ENCODE measurements around the gene RBMS3.
"Not testable (repeated sequence)": the region's sequence is repeated elsewhere in the genome, so short reads cannot be mapped to it uniquely, and the experiment has no call there.

The RBMS3 gene

GRCh38 chr3:29313981-29314726 lies 33.3 kb downstream of the RBMS3 start:
- DNase-seq, result no peak

- no peak for DNase-seq
Measured at GRCh38 chr3:29314727-29315088, 33.8 kb downstream of the RBMS3 start.

DNA sequence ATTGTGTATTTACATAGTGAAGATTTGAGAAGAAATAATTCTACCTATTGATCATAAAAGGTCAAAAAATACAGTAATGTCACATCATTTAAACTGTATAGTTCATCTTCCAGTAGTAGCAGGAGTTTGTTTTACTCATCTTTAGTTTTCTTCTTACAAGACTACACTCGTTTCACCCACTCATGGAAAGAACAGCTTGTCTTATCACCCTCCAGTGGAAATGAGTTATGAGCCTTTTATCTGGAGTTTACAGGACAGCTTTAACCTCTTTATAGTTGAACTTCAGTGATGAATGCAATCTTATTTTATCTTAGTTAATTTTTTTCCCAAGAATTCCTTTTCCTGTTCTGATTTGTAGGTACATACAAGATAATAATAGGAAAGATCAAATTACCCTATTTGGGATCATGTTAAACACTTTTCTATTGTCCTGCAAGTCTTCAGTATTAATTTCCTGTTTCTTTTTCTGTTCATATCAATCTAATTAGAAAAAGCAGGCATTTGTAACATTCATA lies 36.8 kb downstream of the RBMS3 start:
- no peak for DNase-seq

DNA sequence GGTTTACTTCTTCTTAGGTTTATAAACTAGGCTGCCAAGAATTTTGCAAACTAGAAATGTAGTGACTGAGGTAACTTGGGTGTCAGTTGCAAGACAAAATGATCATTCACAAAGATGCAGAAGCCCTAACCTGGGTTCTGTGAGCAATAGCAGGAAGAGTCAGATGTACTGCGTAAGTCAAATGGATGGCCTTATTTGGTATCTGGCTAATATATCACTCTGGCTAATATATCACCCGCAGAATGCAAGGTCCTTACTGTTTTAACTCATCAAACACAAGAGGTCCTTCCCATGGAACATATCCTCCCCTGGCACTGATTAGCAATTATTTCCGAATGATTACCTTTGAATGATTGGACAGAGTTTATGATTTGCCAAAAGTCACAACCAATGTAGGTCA lies 37.4 kb downstream of the RBMS3 start:
- DNase-seq, result no peak

GRCh38 chr3:29319262-29319661 lies 38.4 kb downstream of the RBMS3 start:
- DNase-seq, result no peak

DNA sequence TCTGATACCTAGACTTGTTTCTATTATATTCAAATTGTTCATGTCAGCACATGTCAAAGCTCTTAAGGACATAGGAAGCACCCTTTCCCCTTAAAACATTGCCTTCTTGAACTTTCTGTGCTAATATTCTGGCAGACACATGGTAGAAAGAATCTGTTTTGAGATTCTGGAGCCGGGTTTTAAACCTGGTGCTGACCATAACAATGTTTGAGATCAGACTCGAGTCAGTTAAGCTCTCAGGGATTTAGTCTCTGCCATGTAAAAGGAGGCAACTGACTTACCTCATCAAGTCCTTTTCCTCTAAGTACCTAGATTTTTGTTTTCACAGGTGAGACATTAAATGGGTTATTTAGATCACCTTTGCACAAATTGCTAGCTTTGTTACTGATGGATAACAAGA lies 38.9 kb downstream of the RBMS3 start:
- DNase-seq, result no peak

DNA sequence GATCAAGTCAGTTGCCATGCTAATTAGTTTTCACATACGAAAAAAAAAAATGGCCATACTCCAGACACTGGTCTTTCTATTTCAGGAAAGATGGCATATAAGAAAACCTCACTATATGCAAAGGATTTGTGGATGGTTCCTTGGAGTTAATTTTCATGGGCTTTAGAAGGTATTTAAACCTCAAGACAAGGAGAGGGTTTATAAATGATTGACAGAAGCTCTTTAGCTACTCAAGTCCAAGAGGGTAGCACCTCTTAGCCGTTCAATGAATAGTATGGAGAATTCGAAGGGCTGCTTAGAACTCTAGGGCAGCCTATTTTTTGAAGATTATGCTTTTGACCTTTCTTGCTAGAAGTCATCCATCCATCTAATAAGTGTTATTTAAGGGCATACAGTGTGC lies 41.7 kb downstream of the RBMS3 start:
- no peak for DNase-seq

- no peak for DNase-seq
Measured at GRCh38 chr3:29324180-29324651, 43.3 kb downstream of the RBMS3 start.

- DNase-seq, result not testable (repeated sequence)
Measured at GRCh38 chr3:29326540-29326939, 45.7 kb downstream of the RBMS3 start.

DNA sequence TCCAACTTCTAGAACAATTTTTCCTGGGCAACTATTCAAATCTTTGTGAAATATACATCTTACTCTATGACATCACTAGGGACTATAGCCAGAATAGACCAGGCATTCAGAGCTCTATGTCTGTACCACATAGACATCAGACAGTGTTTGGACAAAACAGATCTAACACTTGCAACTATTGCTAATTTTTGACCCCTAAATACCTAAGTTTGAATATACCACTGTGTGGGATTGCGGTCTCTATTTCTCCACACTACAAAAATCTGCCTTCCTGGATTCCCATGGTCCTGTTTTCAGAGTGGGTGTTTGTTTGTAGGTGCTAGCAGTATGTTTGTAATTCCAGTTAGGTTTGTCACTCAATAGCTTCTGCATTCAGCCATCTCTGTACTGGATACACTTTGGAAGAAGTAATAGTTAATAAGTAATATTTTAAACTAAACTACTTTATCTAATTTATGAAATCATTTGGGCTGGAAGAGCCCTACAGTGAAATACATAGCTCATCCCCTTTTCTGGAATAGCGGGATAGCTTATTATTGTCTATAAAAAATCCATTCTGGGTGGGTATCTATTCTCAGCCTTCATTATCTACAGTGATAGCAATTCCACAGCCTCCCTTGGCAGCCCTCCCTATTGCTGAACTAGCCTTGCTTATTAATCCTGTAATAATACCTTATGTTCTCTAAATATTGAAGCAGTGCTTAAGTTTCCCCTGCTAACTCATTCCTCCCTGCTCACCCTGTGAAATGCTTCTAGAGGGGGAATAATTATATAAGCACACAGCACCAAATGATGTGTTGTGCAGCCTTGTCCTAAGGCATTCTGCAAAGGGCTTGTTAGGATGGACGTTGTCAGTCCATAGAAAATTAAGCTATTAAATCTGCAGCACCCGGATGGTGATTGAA lies 49.4 kb downstream of the RBMS3 start:
- no peak for DNase-seq

- DNase-seq, result no peak
Measured at GRCh38 chr3:29331035-29331434, 50.2 kb downstream of the RBMS3 start.

- DNase-seq, result no peak
Measured at GRCh38 chr3:29331456-29332194, 50.8 kb downstream of the RBMS3 start.

DNA sequence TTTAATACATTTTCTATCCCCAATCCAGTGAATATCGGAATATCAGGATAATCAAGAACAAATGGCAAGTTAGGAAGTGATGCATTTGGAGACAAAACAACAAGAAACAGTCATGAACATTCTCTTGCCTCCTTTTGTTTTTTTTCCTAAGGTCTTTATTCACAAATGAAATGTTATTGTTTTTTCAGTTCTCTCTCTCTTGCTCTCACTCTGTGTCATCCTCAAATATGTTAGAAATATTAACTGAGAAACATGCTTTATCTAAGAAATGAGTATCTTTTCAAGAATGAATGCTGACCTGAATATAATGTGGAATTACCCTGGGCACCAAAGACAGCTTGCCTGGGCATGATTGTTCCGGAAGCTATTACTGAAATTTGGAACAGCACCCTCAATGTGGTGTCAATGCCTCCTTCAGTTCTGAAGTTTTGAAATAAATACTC lies 51.3 kb downstream of the RBMS3 start:
- DNase-seq, result no peak

DNA sequence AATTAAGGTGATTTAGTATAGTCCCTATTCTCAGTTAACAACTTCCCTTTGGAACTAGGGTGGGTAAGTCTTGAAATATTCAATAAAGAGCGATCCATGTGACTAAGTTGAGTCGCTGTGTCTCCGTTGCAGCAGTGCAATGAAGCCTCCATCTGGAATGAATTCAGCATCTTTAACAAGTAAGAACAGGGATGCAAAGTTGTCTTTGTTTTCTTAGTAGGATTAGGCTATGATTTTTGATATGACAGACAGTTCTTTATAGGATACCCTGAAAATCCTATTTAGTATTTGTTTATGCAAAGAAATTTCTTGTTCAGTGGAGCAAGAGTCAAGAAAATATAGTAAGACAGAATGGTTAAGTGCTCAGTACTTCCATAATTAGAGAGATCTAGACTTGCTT lies 52.7 kb downstream of the RBMS3 start:
- no peak for DNase-seq

- DNase-seq, result no peak
Measured at GRCh38 chr3:29334706-29335105, 53.8 kb downstream of the RBMS3 start.

GRCh38 chr3:29335438-29335837 lies 54.6 kb downstream of the RBMS3 start:
- no peak for DNase-seq

- DNase-seq, result no peak
Measured at GRCh38 chr3:29335943-29336342, 55.1 kb downstream of the RBMS3 start.

DNA sequence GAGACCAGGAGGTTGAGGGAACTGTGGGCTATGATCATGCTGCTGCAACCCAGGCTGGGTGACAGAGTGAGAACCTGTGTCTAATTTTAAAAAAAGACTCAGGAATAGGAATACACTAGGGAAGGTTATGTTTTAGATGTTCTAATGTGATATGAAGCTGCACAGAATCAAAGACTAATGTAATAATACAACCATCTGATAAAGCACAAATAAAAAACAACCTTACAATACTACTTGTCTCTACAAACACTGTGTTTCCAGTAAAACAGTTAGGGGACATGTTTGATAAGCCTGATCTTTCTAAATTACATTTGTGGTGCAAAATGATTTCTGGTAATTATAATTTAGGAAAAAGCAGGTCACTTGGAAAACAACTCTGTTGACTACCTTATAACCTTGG lies 56.7 kb downstream of the RBMS3 start:
- no peak for DNase-seq

DNA sequence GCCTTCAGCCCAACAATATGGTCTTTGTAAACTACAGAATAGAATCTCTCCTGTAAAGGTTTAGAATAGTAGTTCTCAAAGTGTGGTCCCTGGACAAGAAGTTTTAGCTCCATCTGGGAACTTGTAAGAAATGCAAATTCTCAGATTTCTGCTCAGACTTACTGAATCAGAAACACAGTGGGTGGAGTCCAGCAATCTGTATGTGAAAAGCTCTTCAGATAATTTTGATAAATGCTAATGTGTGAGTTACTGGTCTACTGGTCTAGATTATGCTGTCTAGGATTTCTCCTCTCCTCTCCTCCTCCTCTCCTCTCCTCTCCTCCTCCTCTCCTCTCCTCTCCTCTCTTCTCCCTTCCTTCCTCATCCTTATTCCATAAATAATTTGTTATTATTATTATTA lies 57.5 kb downstream of the RBMS3 start:
- DNase-seq, result no peak

GRCh38 chr3:29339016-29339833 lies 58.4 kb downstream of the RBMS3 start:
- no peak for DNase-seq

DNA sequence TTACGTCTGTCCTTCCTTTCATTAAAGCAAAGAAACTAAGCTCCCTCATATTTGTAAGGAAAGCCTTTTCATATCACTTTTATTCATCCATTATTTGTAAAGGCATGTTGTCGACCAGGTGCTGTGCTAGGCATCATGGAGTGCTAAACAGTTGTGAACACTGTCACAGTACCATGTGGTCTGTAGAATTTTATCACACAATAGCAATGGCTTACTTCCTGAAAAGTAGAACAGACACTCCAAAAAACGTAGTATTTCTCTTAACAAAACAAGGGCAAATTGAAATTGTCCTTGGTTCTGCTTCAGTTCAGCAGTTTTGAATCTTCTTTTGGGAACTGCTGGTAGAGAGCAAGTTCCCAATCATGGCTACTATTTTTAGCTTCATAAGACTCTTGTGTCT lies 63.3 kb downstream of the RBMS3 start:
- no peak for DNase-seq

DNA sequence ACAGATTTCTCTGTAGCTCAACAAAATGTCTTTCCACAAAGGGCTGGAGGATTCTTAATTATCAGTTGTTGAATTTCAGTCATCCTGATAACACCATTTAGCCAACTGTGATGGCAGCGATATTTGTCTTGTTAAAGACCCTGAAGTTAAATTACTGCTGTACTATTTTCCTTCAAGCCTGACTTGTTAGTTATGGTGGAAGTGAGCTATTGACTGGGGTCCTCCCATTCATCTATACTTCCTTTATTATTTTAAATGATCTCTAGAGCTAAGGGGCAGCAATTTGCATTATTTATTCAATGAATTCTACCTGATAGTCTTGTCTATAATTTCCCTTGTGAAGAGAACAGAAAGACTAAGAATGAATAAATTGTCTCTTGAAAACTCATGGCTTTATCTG lies 64.1 kb downstream of the RBMS3 start:
- no peak for DNase-seq
